ENCODE results near the gene UBL7. TPM values are rescaled to one million over a fixed set of nuclear protein-coding genes. Genes with fewer than 3 reads are reported as not detected.

Gene UBL7
- total RNA-seq, 1 donor from 2014 or later = 50.1 TPM

DNA sequence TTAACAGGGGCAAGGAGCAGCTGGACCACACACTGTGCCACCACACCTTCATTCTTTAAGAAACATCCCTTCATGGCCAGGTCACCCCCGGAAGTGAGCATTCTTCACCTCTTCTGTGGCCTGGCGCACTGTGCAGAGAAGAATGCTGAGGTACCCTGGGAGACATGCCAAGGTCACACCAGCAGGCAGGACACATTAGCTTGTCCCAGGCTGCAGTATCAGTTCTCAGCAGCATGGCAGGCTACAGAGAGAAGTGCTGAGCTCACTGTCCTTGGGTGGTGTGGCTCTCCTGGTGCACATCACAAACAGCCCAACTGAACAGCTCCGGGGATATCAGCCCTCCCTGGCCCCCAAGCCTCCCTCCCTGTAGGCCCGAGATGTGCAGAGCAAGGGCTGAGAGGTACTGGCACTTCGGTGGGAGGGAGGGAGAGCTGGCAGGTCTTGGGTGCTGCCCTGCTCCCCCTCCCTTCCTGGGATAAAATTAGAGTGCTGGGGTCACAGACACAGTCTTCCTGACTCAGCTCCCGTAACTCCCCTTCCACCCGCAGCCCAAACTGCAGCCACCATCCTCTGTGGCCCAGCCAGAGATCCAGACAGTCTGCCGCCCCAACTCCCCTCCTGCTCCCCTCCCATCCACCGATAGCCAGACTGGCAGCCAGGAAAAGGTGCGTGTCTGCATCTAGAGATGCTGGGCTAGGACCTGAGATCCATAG, 40.6 kb downstream of the UBL7 start:
- TF ChIP-seq, protein P1, sequence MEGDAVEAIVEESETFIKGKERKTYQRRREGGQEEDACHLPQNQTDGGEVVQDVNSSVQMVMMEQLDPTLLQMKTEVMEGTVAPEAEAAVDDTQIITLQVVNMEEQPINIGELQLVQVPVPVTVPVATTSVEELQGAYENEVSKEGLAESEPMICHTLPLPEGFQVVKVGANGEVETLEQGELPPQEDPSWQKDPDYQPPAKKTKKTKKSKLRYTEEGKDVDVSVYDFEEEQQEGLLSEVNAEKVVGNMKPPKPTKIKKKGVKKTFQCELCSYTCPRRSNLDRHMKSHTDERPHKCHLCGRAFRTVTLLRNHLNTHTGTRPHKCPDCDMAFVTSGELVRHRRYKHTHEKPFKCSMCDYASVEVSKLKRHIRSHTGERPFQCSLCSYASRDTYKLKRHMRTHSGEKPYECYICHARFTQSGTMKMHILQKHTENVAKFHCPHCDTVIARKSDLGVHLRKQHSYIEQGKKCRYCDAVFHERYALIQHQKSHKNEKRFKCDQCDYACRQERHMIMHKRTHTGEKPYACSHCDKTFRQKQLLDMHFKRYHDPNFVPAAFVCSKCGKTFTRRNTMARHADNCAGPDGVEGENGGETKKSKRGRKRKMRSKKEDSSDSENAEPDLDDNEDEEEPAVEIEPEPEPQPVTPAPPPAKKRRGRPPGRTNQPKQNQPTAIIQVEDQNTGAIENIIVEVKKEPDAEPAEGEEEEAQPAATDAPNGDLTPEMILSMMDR (conservative IDR thresholded peaks at IDR 0.05) = no peak
- Mint-ChIP-seq H3K27ac (ENCODE audit: unreplicated experiment) (peak overlapping the region; percentile 45), H3K9me3 (no peaks in the 10 kb centered on the region), H3K4me1 (peaks cover 59% of the 10 kb centered on the region), H3K4me3 (no peak overlapping the region), H3K36me3 (ENCODE audit: low read depth) (peaks cover 4% of the 10 kb centered on the region), H3K27me3 (ENCODE audit: low read depth) (no peaks in the 10 kb centered on the region)
- no peak for DNase-seq (ENCODE audit: low read depth, low spot score)

DNA sequence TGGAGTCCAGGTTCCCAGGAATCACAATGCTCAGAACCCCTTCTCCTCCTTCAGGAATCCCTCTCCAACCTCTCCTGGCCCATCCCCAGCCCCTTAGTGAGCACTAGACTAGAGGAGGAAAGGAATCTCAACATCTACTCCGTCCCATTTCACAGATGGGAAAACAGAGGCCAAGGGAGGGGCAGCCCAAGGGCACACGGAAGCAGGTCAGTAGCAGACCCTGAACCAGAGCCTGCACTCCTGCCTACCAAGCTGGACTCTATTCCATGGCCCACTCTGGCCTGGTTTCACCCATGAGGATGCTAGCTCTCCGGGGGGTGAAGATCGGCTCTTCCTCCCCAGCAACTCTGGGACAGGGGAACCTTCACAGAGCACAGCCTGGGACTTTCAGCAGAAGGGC, 41.5 kb downstream of the UBL7 start:
- Mint-ChIP-seq H3K27me3 (ENCODE audit: low read depth) (no peaks in the 10 kb centered on the region), H3K4me1 (peaks cover 53% of the 10 kb centered on the region), H3K9me3 (no peaks in the 10 kb centered on the region), H3K36me3 (ENCODE audit: low read depth) (peaks cover 4% of the 10 kb centered on the region), H3K27ac (ENCODE audit: unreplicated experiment) (no peak overlapping the region), H3K4me3 (no peak overlapping the region)
- TF ChIP-seq, protein P1 (conservative IDR thresholded peaks at IDR 0.05) = no peak
- no peak for DNase-seq (ENCODE audit: low read depth, low spot score)

DNA sequence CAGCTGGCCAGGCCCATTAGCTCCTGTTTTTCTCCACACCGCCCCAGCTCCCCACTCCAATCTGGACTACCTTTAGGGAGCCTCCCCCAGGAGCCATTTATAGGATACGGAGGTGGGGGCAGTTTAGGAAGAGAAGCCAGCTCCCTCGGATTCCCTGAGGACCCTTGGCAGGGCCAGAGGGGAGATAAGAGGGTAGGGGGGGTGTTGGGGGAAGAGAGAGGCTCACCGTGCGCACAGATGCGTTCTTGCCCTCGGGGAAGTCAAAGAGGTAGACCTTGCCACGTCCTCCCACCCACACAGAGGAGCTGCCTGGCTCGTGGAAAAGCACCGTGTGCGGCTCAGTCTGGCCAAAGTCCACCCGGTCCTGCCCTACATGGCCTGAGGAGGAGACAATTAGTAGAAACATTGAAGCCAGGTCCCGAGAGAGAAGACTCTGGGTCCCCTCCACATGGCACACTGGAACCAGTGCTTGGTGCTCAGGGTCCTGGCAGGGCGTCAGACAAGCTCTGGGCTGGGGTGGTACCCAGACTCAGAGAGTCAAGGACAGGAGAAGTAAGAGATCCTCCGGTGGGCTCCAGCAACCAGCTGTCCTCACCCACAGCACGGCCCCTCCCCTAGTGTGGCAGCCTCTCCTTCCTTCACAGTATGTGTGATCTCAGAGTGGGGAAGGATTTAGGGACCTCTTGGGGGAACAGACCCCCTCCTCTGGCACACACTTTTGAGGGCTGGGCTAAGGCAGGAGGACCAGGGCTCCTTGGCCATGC, 42.2 kb downstream of the UBL7 start:
- TF ChIP-seq, protein P1 (conservative IDR thresholded peaks at IDR 0.05) = no peak
- Mint-ChIP-seq H3K27me3 (ENCODE audit: low read depth) (no peaks in the 10 kb centered on the region), H3K4me1 (peaks cover 46% of the 10 kb centered on the region)

DNA sequence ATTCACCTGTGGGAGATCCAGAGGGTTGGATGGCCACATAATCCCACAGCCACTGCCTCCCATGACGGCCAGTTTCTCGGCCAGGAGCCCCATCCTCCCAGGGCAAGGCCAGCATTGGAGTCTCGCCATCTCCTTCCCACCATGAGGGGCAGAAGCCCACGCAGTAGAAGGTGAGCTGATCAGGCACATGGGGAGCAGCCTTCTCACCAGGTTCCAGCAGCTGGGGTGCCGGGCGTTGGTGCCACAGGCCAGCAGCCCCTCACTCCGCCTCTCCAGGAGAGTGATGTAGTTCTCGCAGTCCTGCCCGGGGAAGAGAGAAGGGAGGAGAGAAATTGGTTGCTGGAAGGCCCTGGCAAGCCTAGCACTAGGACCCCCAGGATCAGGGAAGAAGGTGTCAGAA, 43.3 kb downstream of the UBL7 start:
- peaks cover 4% of the 10 kb centered on the region for H3K36me3 Mint-ChIP-seq (ENCODE audit: low read depth)
- H3K4me1 Mint-ChIP-seq = peaks cover 37% of the 10 kb centered on the region
- TF ChIP-seq, protein P1 (conservative IDR thresholded peaks at IDR 0.05) = no peak
- no peak overlapping the region for H3K4me3 Mint-ChIP-seq
- H3K9me3 Mint-ChIP-seq = no peaks in the 10 kb centered on the region
- H3K27ac Mint-ChIP-seq (ENCODE audit: unreplicated experiment) = no peak overlapping the region
- H3K27me3 Mint-ChIP-seq (ENCODE audit: low read depth) = no peaks in the 10 kb centered on the region
- no peak for DNase-seq (ENCODE audit: low read depth, low spot score)

More for the DNA sequence above, 42.2 kb downstream of the UBL7 start:
- Mint-ChIP-seq H3K36me3 (ENCODE audit: low read depth) (peaks cover 4% of the 10 kb centered on the region), H3K27ac (ENCODE audit: unreplicated experiment) (peak overlapping the region; percentile 27), H3K4me3 (no peak overlapping the region), H3K9me3 (no peaks in the 10 kb centered on the region)
- no peak for DNase-seq (ENCODE audit: low read depth, low spot score)

DNA sequence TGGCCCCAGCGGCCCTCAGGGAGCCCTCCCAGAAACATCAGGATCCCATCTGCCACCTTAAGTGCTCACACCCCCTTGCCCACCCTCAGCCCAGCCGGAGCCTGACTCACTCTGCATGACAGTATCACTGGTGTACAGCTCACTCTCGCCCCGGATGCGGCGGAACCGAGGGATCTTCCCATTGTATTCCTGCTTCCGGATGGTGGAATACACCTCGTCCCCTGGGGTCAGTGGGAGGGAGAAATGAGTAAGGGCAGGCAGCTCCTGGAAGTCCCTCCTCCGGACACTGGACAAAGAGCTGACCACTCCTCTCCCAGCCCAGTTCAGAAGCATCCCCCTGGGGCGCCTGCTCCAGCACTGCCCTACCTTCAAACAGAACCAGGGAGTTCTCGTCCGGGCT, 43.7 kb downstream of the UBL7 start:
- Mint-ChIP-seq H3K27me3 (ENCODE audit: low read depth) (no peaks in the 10 kb centered on the region), H3K4me1 (peaks cover 33% of the 10 kb centered on the region), H3K27ac (ENCODE audit: unreplicated experiment) (peak overlapping the region; percentile 87), H3K36me3 (ENCODE audit: low read depth) (peaks cover 4% of the 10 kb centered on the region), H3K9me3 (no peaks in the 10 kb centered on the region), H3K4me3 (no peak overlapping the region)
- TF ChIP-seq, protein P1 (conservative IDR thresholded peaks at IDR 0.05) = no peak
- DNase-seq (ENCODE audit: low read depth, low spot score) = no peak
